ENCODE results near the gene PRKRIP1.

DNA sequence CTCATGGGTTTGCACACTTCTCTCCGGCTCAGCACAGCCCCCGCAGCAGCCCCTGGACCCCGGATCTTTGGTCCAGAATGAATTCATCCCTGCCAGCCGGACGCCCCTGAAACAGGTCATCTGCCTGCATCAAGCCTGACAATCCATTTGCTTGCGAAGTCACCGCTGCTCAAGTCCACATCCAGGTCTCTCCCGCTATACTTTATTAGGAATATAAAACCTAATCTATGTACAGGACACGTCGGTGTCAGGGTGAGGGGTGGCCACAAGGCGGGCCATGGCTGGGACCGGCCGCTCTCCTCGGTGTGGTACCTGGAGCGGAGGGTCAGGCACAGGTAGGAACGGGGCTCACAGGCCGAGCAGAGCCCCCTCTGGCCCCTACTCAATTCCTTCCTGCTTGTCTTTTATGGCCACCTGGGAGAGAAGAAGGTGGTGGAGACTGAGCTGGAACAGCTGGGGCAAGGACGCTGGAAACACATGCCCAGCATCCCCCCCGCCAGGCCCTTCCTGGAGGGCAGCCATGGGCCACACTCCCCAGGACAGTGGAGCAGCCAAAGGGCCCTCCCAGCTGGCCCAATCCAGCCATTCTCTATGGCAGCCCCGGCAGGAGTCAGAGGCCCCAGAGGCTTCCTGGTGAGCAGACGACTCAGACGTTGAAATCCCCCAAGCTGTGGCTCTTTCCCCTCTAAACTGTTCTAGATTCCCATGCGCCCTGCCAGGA lies 77.3 kb downstream of the PRKRIP1 start:
- TF ChIP-seq SIN3A (IDR thresholded peaks at IDR 0.05; ENCODE audit: borderline replicate concordance, insufficient read depth, low read depth, low read length), result no peak
- TF ChIP-seq, protein P1, sequence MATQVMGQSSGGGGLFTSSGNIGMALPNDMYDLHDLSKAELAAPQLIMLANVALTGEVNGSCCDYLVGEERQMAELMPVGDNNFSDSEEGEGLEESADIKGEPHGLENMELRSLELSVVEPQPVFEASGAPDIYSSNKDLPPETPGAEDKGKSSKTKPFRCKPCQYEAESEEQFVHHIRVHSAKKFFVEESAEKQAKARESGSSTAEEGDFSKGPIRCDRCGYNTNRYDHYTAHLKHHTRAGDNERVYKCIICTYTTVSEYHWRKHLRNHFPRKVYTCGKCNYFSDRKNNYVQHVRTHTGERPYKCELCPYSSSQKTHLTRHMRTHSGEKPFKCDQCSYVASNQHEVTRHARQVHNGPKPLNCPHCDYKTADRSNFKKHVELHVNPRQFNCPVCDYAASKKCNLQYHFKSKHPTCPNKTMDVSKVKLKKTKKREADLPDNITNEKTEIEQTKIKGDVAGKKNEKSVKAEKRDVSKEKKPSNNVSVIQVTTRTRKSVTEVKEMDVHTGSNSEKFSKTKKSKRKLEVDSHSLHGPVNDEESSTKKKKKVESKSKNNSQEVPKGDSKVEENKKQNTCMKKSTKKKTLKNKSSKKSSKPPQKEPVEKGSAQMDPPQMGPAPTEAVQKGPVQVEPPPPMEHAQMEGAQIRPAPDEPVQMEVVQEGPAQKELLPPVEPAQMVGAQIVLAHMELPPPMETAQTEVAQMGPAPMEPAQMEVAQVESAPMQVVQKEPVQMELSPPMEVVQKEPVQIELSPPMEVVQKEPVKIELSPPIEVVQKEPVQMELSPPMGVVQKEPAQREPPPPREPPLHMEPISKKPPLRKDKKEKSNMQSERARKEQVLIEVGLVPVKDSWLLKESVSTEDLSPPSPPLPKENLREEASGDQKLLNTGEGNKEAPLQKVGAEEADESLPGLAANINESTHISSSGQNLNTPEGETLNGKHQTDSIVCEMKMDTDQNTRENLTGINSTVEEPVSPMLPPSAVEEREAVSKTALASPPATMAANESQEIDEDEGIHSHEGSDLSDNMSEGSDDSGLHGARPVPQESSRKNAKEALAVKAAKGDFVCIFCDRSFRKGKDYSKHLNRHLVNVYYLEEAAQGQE (IDR thresholded peaks at IDR 0.05; ENCODE audit: insufficient read depth in 1 of 2, low read depth in 2 of 2, low read length in 1 of 2), result no peak

Data from Panc1 (cell line).